ENCODE measurements around the gene MTARC1. TPM values are rescaled to one million over a fixed set of nuclear protein-coding genes. Genes with fewer than 3 reads are reported as not detected.

Gene MTARC1
- total and polyA plus RNA-seq, 2 of the 4 experiments (the other 2 are of a cell fraction): 0.18 to 0.55 TPM

DNA sequence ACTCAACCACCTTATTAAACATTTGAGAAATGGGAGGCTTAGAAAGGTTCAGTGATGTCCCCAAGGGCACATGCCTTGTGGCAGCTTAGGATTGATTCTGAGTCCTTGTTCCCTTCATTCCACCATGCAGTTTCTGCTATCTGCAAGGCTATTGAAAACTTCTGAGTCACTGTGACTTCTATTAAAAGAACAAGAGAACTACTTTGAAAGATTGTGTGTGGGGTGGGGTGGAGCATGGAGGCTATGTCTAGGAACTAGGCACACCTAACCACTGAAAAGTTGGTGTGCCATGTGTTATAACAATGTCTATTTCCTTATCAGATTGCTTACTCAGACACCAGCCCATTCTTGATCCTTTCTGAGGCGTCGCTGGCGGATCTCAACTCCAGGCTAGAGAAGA lies 10.8 kb downstream of the MTARC1 start:
- Histone ChIP-seq H3K23ac (ENCODE audit: low read depth, low read length) (no peak overlapping the region), H2AK5ac (ENCODE audit: low read depth, low read length) (no peak overlapping the region), H3K14ac (replicated peaks; ENCODE audit: low read depth, low read length) (no peak overlapping the region), H4K5ac (ENCODE audit: low read depth, low read length) (no peak overlapping the region), H3K18ac (ENCODE audit: low read depth, low read length) (no peak overlapping the region), H3K9ac (ENCODE audit: low read depth, low read length) (no peak overlapping the region), H2AFZ (replicated peaks; ENCODE audit: low read length, poor library complexity) (no peak overlapping the region), H3K9me1 (ENCODE audit: insufficient read depth, low read length) (no peaks in the 10 kb centered on the region), H2BK20ac (ENCODE audit: low read depth, low read length) (no peak overlapping the region), H4K20me1 (ENCODE audit: insufficient read depth, low read length) (no peaks in the 10 kb centered on the region), H3K4me2 (ENCODE audit: low read depth, low read length) (no peak overlapping the region), H3K36me3 (ENCODE audit: control insufficient read depth, insufficient read depth, low read length) (no peaks in the 10 kb centered on the region), H2AK9ac (replicated peaks; ENCODE audit: low read depth, low read length, poor library complexity) (no peak overlapping the region), H2BK15ac (ENCODE audit: low read depth, low read length) (no peak overlapping the region), H3K27ac (ENCODE audit: insufficient read depth, low read length) (no peak overlapping the region), H3K27me3 (ENCODE audit: control insufficient read depth, insufficient read depth, low read length) (no peaks in the 10 kb centered on the region; the same call in 1 of the 2 replicates), H2BK120ac (ENCODE audit: low read depth, low read length) (no peak overlapping the region), H3K9me3 (ENCODE audit: control insufficient read depth, insufficient read depth, low read length) (no peaks in the 10 kb centered on the region), H4K8ac (ENCODE audit: low read depth in 2 of 2, low read length in 2 of 2) (no peak overlapping the region), H4K91ac (ENCODE audit: insufficient read depth, low read depth, low read length) (no peak overlapping the region), H2BK5ac (ENCODE audit: low read depth, low read length, poor library complexity, severe bottlenecking) (no peak overlapping the region), H3K4ac (ENCODE audit: low read depth, low read length) (no peak overlapping the region), H3K79me1 (ENCODE audit: low read depth in 1 of 2, low read length in 2 of 2) (no peaks in the 10 kb centered on the region), H3K4me3 (ENCODE audit: insufficient read depth, low read depth, low read length) (no peak overlapping the region), H3K56ac (ENCODE audit: extremely low read depth, insufficient read depth, low read length) (no peak overlapping the region), H3K4me1 (ENCODE audit: control insufficient read depth, insufficient read depth, low read length) (no peaks in the 10 kb centered on the region; the same call in 1 of the 2 replicates)
- dilution Hi-C loops (cut with HindIII; ENCODE audit: low sequenced_read_pairs, unreplicated experiment): no loop called here
- WGBS, 2 experiments (ENCODE audit: extremely low coverage in 2 of 2, insufficient read length in 1 of 2): no CpG with 5 or more reads among the region's 3 CpGs
- ATAC-seq (ENCODE audit: low read depth) (no peak), DNase-seq (no peak)
- no peak for TF ChIP-seq MAFK (IDR thresholded peaks at IDR 0.05; ENCODE audit: low read depth, low read length)
- no peak for TF ChIP-seq CHD1 (IDR thresholded peaks at IDR 0.05; ENCODE audit: low read depth, low read length)
- TF ChIP-seq, protein P1, sequence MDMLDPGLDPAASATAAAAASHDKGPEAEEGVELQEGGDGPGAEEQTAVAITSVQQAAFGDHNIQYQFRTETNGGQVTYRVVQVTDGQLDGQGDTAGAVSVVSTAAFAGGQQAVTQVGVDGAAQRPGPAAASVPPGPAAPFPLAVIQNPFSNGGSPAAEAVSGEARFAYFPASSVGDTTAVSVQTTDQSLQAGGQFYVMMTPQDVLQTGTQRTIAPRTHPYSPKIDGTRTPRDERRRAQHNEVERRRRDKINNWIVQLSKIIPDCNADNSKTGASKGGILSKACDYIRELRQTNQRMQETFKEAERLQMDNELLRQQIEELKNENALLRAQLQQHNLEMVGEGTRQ (IDR thresholded peaks at IDR 0.05; ENCODE audit: low read depth, low read length): no peak
- TF ChIP-seq, protein P2, sequence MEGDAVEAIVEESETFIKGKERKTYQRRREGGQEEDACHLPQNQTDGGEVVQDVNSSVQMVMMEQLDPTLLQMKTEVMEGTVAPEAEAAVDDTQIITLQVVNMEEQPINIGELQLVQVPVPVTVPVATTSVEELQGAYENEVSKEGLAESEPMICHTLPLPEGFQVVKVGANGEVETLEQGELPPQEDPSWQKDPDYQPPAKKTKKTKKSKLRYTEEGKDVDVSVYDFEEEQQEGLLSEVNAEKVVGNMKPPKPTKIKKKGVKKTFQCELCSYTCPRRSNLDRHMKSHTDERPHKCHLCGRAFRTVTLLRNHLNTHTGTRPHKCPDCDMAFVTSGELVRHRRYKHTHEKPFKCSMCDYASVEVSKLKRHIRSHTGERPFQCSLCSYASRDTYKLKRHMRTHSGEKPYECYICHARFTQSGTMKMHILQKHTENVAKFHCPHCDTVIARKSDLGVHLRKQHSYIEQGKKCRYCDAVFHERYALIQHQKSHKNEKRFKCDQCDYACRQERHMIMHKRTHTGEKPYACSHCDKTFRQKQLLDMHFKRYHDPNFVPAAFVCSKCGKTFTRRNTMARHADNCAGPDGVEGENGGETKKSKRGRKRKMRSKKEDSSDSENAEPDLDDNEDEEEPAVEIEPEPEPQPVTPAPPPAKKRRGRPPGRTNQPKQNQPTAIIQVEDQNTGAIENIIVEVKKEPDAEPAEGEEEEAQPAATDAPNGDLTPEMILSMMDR (conservative IDR thresholded peaks at IDR 0.05; ENCODE audit: low read depth, low read length): no peak
- TF ChIP-seq, protein P3, sequence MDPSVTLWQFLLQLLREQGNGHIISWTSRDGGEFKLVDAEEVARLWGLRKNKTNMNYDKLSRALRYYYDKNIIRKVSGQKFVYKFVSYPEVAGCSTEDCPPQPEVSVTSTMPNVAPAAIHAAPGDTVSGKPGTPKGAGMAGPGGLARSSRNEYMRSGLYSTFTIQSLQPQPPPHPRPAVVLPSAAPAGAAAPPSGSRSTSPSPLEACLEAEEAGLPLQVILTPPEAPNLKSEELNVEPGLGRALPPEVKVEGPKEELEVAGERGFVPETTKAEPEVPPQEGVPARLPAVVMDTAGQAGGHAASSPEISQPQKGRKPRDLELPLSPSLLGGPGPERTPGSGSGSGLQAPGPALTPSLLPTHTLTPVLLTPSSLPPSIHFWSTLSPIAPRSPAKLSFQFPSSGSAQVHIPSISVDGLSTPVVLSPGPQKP (IDR thresholded peaks at IDR 0.05; ENCODE audit: borderline replicate concordance, low read depth, low read length): no peak
- TF ChIP-seq CEBPB (IDR thresholded peaks at IDR 0.05; ENCODE audit: low read depth, low read length): no peak
- no peak for TF ChIP-seq NFE2L2 (IDR thresholded peaks at IDR 0.05; ENCODE audit: low read depth, low read length)
- no peak for TF ChIP-seq SMC3 (IDR thresholded peaks at IDR 0.05; ENCODE audit: low read depth, low read length)
- TF ChIP-seq MXI1 (IDR thresholded peaks at IDR 0.05; ENCODE audit: borderline replicate concordance, low read depth, low read length): no peak
- no peak for TF ChIP-seq RFX5 (IDR thresholded peaks at IDR 0.05; ENCODE audit: low read depth, low read length)
- no peak for TF ChIP-seq RAD21 (IDR thresholded peaks at IDR 0.05; ENCODE audit: low read length)
- no peak for TF ChIP-seq MAZ (IDR thresholded peaks at IDR 0.05; ENCODE audit: borderline replicate concordance, low read depth, low read length)
- no peak for TF ChIP-seq BHLHE40 (IDR thresholded peaks at IDR 0.05; ENCODE audit: low read depth, low read length)
- TF ChIP-seq RCOR1 (IDR thresholded peaks at IDR 0.05; ENCODE audit: insufficient replicate concordance, low read length): no peak
- no peak for TF ChIP-seq FOS (IDR thresholded peaks at IDR 0.05; ENCODE audit: low read depth, low read length)
- TF ChIP-seq POLR2A (IDR thresholded peaks at IDR 0.05; ENCODE audit: low read depth, low read length): no peak
- BruUV-seq (replicated peaks): no TSS peak
- ChIA-PET POLR2A (ENCODE audit: unreplicated experiment) (no interaction called here), CTCF (interaction anchor here (0.5 kb wide), 1 partner anchor 499 kb away, joined by 4 read pairs; no protein-coding TSS in a partner anchor)
- intact Hi-C loops (cut with micrococcal nuclease): no loop called here
- in situ Hi-C loops (cut with MboI; ENCODE audit: low sequenced_read_pairs): no loop called here

All from IMR-90 (cell line).